HG03175 (cell line): ENCODE measurements around the gene C6orf52.

Source experiments
- ATAC-seq: cut with Tn5 transposase; IDR thresholded peaks from one replicate; pipeline ENCODE4 v1.9.1; 2021; ENCODE audit warnings: mild to moderate bottlenecking, moderate library complexity; ENCODE audit not compliant: unreplicated experiment

C6orf52 gene

GRCh38 chr6:10658910-10659698 lies 35.3 kb downstream of the C6orf52 start:
- no peak for ATAC-seq

GRCh38 chr6:10655508-10656055 lies 38.8 kb downstream of the C6orf52 start:
- ATAC-seq: no peak

- no peak for ATAC-seq
Measured at GRCh38 chr6:10644225-10644624, 50.2 kb downstream of the C6orf52 start.

- peak; percentile 85 for ATAC-seq
Measured at GRCh38 chr6:10643201-10643651, 51.2 kb downstream of the C6orf52 start.

GRCh38 chr6:10641528-10641927 lies 52.9 kb downstream of the C6orf52 start:
- no peak for ATAC-seq

- no peak for ATAC-seq
Measured at GRCh38 chr6:10640412-10640811, 54.0 kb downstream of the C6orf52 start.

GRCh38 chr6:10633216-10633615 lies 61.2 kb downstream of the C6orf52 start:
- peak; percentile 96 for ATAC-seq

- no peak for ATAC-seq
Measured at GRCh38 chr6:10630178-10630577, 64.2 kb downstream of the C6orf52 start.

- ATAC-seq: no peak
Measured at GRCh38 chr6:10627800-10628199, 66.6 kb downstream of the C6orf52 start.

GRCh38 chr6:10626154-10626741 lies 68.2 kb downstream of the C6orf52 start:
- no peak for ATAC-seq

GRCh38 chr6:10624836-10625235 lies 69.6 kb downstream of the C6orf52 start:
- no peak for ATAC-seq

- no peak for ATAC-seq
Measured at GRCh38 chr6:10621847-10622246, 72.6 kb downstream of the C6orf52 start.
